Lung (tissue), 12 donors: ENCODE measurements around the gene FLT1. TPM values are rescaled to one million over a fixed set of nuclear protein-coding genes. Genes with fewer than 3 reads are reported as not detected.

Experiments used
- ATAC-seq: fragments of 200-7000 bp; cut with Tn5 transposase; one replicate; pipeline ENCODE4 v1.9.1; 2020; ENCODE audit warnings: moderate number of reproducible peaks; ENCODE audit not compliant: insufficient read depth, low FRiP score
- DNase-seq, 3 donors: peaks; one replicate each; pipeline ENCODE4 v3.0.0-alpha.2; 2013 to 2017
- H3K27ac ChIP-seq, 2 donors: one replicate each; pipeline ENCODE4 v1.5.1; 2013; ENCODE audit warnings: mild to moderate bottlenecking in 2 of 2, moderate library complexity in 2 of 2, control low read depth in 1 of 2, inconsistent platforms in 1 of 2, low read depth in 1 of 2, low read length in 1 of 2
- H3K27me3 ChIP-seq, 3 donors: one replicate each; pipeline ENCODE4 v1.5.1; 2013; ENCODE audit warnings: low read length in 2 of 3; ENCODE audit not compliant: control insufficient read depth in 3 of 3, insufficient read depth in 3 of 3
- H3K36me3 ChIP-seq, 4 donors: one replicate each; pipeline ENCODE4 v1.5.1; 2013; ENCODE audit warnings: low read length in 4 of 4, mild to moderate bottlenecking in 1 of 4, moderate library complexity in 1 of 4; ENCODE audit not compliant: control insufficient read depth in 4 of 4, insufficient read depth in 4 of 4
- H3K4me1 ChIP-seq, 5 donors: one replicate each; pipeline ENCODE4 v1.5.1; 2013; ENCODE audit warnings: low read length in 5 of 5, mild to moderate bottlenecking in 2 of 5, moderate library complexity in 1 of 5; ENCODE audit not compliant: control insufficient read depth in 5 of 5, insufficient read depth in 5 of 5
- H3K4me3 ChIP-seq: one replicate; pipeline ENCODE4 v1.5.1; 2013; ENCODE audit warnings: mild to moderate bottlenecking, control low read depth, moderate library complexity
- H3K9ac ChIP-seq, 2 donors: one replicate each; pipeline ENCODE4 v1.5.1; 2013; ENCODE audit warnings: low read length in 2 of 2, control low read depth in 1 of 2; ENCODE audit not compliant: insufficient read depth in 1 of 2
- H3K9me3 ChIP-seq, 4 donors: one replicate each; pipeline ENCODE4 v1.5.1; 2013; ENCODE audit warnings: low read length in 3 of 4, mild to moderate bottlenecking in 1 of 4, moderate library complexity in 1 of 4; ENCODE audit not compliant: control insufficient read depth in 4 of 4, insufficient read depth in 3 of 4
- CTCF ChIP-seq: IDR thresholded peaks from 2 replicates; pipeline ENCODE4 v1.5.1; 2012; ENCODE audit warnings: mild to moderate bottlenecking; ENCODE audit errors: control extremely low read depth, extremely low read depth
- WGBS, 2 donors: extraction: QIAGEN DNeasy Blood & Tissue Kit; methylation state at CpG; one replicate each; pipeline ENCODE4 v1.1.7; 2013; 5-methylcytosine and 5-hydroxymethylcytosine counted together
- polyA plus RNA-seq, 2 donors: library from polyadenylated mRNA; stranded (reverse); fragments of 200-250 nt; gene quantifications; one replicate each; pipeline ENCODE4 v1.2.1, GENCODE V29; 2013
- total RNA-seq, 2 donors: library from RNA; depleted of rRNA in 1 of 2; stranded (reverse); fragments of >200 nt in 1 of 2; gene quantifications; one replicate each; pipeline ENCODE4 v1.2.1, GENCODE V29; 2014 to 2021
- donor health status: control.
- donor health status: control.
- donor health status: Bipolar disorder and iron deficiency.
- donor health status: healthy.
- donor health status: DM: yes; HTN: yes; CAD: no.

FLT1 gene
- total and polyA plus RNA-seq, 4 donors, result 4.7 to 71.3 (median 42.2) TPM

DNA sequence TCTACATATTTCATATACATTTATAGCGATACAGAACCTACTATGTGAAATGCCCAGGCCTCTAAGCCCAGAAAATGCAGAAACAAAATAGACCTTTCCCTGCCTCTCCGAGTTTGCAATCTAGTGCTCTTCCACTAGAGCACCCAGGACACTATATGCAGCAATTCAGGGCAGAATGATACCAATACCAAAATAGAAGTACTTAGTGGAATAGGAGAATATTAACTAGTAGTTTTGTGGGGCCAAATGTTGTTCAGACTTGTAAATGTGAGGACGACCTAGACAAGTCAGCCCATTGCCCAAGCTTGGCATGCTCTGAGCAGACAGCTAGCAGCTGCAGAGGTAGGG, 35.8 kb upstream of the FLT1 start:
- Histone ChIP-seq H3K9ac (no peak overlapping the region), H3K4me3 (no peak overlapping the region), H3K27ac (no peak overlapping the region), H3K36me3 (no peaks in the 10 kb centered on the region), H3K4me1 (peaks cover 0 to 14% (median 8%) of the 10 kb centered on the region in 5 donors), H3K9me3 (peaks cover 0 to 13% (median 0%) of the 10 kb centered on the region in 4 donors), H3K27me3 (peaks cover 0 to 34% (median 29%) of the 10 kb centered on the region in 3 donors)
- WGBS, 2 donors, result 47 to 49% methylated on average over 3 of the region's 3 CpGs
- ATAC-seq, result no peak
- TF ChIP-seq CTCF, result no peak
- no peak for DNase-seq

- ATAC-seq (no peak), DNase-seq (no peak)
- WGBS, 2 donors, result 80 to 82% methylated on average over 1 of the region's 1 CpG
- no peak overlapping the region for H3K27ac ChIP-seq
- H3K36me3 ChIP-seq, result no peaks in the 10 kb centered on the region
- H3K9ac ChIP-seq, result no peak overlapping the region
- H3K4me3 ChIP-seq, result no peak overlapping the region
- peaks cover 0 to 8% (median 0%) of the 10 kb centered on the region in 4 donors for H3K9me3 ChIP-seq
- no peak for TF ChIP-seq CTCF
- peaks cover 0 to 34% (median 29%) of the 10 kb centered on the region in 3 donors for H3K27me3 ChIP-seq
- H3K4me1 ChIP-seq, result peaks cover 0 to 14% (median 8%) of the 10 kb centered on the region in 5 donors
These were observed 34.9 kb upstream of the FLT1 start for GRCh38 chr13:28529836-28530235.

DNA sequence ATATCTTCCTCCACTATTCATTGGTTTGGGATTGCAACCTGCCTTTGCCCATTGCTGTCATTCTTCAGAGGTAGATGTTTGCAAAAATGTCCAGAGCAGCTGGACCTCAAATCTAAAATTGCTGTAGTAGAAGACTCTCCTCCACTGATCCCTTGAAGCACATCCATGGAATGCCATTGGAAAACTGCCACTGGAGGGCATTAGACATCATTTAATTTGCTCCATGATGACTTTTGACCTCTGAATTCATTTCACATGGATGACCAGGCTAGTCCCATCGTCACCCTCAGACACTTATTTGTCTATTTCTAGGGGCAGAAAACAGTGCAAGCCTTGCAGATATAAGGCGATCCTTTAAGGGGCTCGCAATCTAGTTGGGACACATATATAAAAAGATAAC, 33.9 kb upstream of the FLT1 start:
- no peak overlapping the region for H3K4me3 ChIP-seq
- no peak overlapping the region for H3K9ac ChIP-seq
- 79 to 86% methylated on average over 3 of the region's 3 CpGs for WGBS, 2 donors
- H3K36me3 ChIP-seq, result no peaks in the 10 kb centered on the region
- no peak for ATAC-seq
- peak in 1 of 3 donors; percentile 12 for DNase-seq
- H3K9me3 ChIP-seq, result peaks cover 0 to 3% (median 0%) of the 10 kb centered on the region in 4 donors
- H3K27ac ChIP-seq, result no peak overlapping the region
- no peak for TF ChIP-seq CTCF
- H3K27me3 ChIP-seq, result peaks cover 0 to 34% (median 29%) of the 10 kb centered on the region in 3 donors
- peaks cover 0 to 13% (median 8%) of the 10 kb centered on the region in 5 donors for H3K4me1 ChIP-seq

DNA sequence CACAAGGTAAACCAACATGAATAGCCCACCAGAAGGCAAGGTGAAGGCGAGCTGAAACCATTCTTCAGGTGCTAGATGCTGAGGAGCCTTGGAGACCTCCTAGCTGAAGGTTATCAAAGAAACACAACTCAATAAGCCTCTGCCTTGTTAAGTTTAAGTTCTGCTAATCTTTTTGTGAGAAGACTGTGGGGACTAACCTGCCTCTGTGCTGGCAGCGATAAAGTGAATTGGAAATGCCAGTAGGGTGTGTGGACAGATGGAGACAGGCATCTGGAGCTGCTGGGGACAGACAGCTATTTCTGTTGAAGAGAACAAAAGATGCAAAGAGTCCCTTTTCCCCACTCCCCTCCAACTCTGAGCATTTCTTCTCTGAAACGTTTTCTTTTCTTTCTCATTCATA, 33.5 kb upstream of the FLT1 start:
- no peak overlapping the region for H3K9ac ChIP-seq
- no peak overlapping the region for H3K27ac ChIP-seq
- H3K4me1 ChIP-seq, result peaks cover 0 to 13% (median 8%) of the 10 kb centered on the region in 5 donors
- no peak for DNase-seq
- no peak overlapping the region for H3K4me3 ChIP-seq
- no peak for TF ChIP-seq CTCF
- peaks cover 0 to 3% (median 0%) of the 10 kb centered on the region in 4 donors for H3K9me3 ChIP-seq
- no peak for ATAC-seq
- peaks cover 0 to 34% (median 29%) of the 10 kb centered on the region in 3 donors for H3K27me3 ChIP-seq
- no peaks in the 10 kb centered on the region for H3K36me3 ChIP-seq
- 65 to 74% methylated on average over 3 of the region's 3 CpGs for WGBS, 2 donors
